Ascending aorta (tissue), 2 donors: Measurements from ENCODE around the gene TGFBR3. TPM values are rescaled to one million over a fixed set of nuclear protein-coding genes. Genes with fewer than 3 reads are reported as not detected.

Experiments
- DNase-seq, 2 donors: peaks; one replicate each; pipeline ENCODE4 v3.0.0-alpha.2; 2019; ENCODE audit warnings: low spot score in 2 of 2
- H3K27ac ChIP-seq, 2 donors: fragments of 200-600 bp; sonication (generic); one replicate each; pipeline ENCODE4 v1.5.1; 2016 to 2017; ENCODE audit warnings: mild to moderate bottlenecking in 1 of 2
- H3K27me3 ChIP-seq: fragments of 200-600 bp; sonication (generic); one replicate; pipeline ENCODE4 v1.5.1; 2017
- H3K36me3 ChIP-seq, 2 donors: fragments of 200-600 bp; sonication (generic); one replicate each; pipeline ENCODE4 v1.5.1; 2016
- H3K4me1 ChIP-seq, 2 donors: fragments of 200-600 bp; sonication (generic); one replicate each; pipeline ENCODE4 v1.5.1; 2016 to 2017; ENCODE audit warnings: mild to moderate bottlenecking in 1 of 2
- H3K4me3 ChIP-seq, 2 donors: fragments of 200-600 bp; sonication (generic); one replicate each; pipeline ENCODE4 v1.5.1; 2016 to 2017; ENCODE audit warnings: mild to moderate bottlenecking in 1 of 2
- H3K9me3 ChIP-seq, 2 donors: fragments of 200-600 bp; sonication (generic); one replicate each; pipeline ENCODE4 v1.5.1; 2016
- intact Hi-C: fragments of 100-400 bp; cut with DNase I; formaldehyde crosslinking; loops from one replicate; pipeline ENCODE4 v1.15.1; 2023
- total RNA-seq: library from RNA; depleted of rRNA; stranded (reverse); fragments of >200 nt; gene quantifications from one replicate; pipeline ENCODE4 v1.1.0, GENCODE V29; 2016
- TF ChIP-seq, protein P1 (sequence below), 3 experiments: fragments of 200-600 bp in 2 of 3; fragments of 450-650 bp in 1 of 3; sonication (generic) in 2 of 3; IDR thresholded peaks; one replicate each; pipeline ENCODE4 v1.5.1; 2016 to 2019; ENCODE audit warnings: antibody characterized with exemption in 3 of 3, mild to moderate bottlenecking in 1 of 3, moderate library complexity in 1 of 3

TGFBR3 gene
- total RNA-seq, 1 donor from 2014 or later = 127 TPM

- Histone ChIP-seq H3K9me3 (no peaks in the 10 kb centered on the region), H3K27ac (no peak overlapping the region), H3K36me3 (no peaks in the 10 kb centered on the region), H3K4me3 (no peak overlapping the region), H3K4me1 (peaks cover 0 to 16% of the 10 kb centered on the region in 2 donors), H3K27me3 (no peaks in the 10 kb centered on the region)
- TF ChIP-seq, protein P1, sequence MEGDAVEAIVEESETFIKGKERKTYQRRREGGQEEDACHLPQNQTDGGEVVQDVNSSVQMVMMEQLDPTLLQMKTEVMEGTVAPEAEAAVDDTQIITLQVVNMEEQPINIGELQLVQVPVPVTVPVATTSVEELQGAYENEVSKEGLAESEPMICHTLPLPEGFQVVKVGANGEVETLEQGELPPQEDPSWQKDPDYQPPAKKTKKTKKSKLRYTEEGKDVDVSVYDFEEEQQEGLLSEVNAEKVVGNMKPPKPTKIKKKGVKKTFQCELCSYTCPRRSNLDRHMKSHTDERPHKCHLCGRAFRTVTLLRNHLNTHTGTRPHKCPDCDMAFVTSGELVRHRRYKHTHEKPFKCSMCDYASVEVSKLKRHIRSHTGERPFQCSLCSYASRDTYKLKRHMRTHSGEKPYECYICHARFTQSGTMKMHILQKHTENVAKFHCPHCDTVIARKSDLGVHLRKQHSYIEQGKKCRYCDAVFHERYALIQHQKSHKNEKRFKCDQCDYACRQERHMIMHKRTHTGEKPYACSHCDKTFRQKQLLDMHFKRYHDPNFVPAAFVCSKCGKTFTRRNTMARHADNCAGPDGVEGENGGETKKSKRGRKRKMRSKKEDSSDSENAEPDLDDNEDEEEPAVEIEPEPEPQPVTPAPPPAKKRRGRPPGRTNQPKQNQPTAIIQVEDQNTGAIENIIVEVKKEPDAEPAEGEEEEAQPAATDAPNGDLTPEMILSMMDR (IDR thresholded peaks at IDR 0.05) = no peak
- intact Hi-C loops = loop anchor here (10.0 kb wide), 1 partner anchor 96 kb away; no protein-coding TSS in a partner anchor
- no peak for DNase-seq
Measured at GRCh38 chr1:91881280-91881679, 4.7 kb downstream of the TGFBR3 start.

DNA sequence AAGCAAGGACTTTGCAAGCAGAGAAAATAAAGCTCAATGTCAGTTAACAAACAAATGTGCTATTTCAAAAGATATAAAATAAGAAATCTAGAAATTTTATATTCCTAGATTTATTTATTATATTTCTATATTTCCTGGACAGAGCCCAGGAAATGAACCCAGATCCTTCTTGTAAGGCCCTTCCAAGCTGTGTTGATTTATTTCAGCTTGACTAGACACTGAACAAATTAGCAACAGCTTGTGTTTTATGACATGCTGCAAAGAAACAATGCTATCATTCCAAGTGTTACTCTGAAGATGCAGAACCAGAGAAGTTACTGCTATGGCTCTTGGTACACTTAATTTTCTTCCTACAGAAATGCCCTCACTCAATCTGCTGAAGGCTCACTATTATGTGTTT lies 6.2 kb downstream of the TGFBR3 start:
- TF ChIP-seq, protein P1 (IDR thresholded peaks at IDR 0.05) = no peak
- intact Hi-C loops = loop anchor here (10.0 kb wide), 1 partner anchor 95 kb away; no protein-coding TSS in a partner anchor
- DNase-seq = no peak
- Histone ChIP-seq H3K4me1 (peaks cover 0 to 16% of the 10 kb centered on the region in 2 donors), H3K4me3 (no peak overlapping the region), H3K27me3 (no peaks in the 10 kb centered on the region), H3K36me3 (no peaks in the 10 kb centered on the region), H3K9me3 (no peaks in the 10 kb centered on the region), H3K27ac (no peak overlapping the region)

DNA sequence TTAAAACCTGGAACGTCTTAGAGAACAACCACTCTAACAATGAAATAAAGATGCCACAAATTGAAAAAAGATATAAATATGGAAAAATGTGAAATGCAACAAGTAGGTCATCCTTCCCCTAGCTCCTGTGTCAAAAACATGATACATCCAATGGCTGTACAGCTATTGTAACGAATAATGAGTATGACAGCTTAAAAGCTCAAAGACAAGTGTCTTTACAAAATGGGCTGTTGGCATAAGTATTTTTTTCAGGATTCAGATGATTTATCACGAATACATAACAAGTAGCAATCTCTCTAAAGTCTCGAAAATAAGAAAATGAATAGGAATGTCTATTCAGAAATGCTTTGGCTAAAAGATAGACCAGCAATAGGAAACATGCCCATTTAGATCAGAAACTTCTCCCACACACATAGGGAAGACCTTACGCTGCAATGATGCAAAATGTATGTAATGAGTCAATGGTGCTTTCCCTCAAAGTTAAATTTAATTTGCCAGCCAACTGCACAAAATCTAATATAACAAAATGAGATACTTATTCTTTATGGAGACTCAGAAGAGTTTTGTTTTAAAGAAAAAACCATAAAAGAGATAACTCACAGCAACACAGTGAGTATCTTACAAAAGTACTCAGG lies 8.3 kb downstream of the TGFBR3 start:
- Histone ChIP-seq H3K27ac (no peak overlapping the region), H3K36me3 (no peaks in the 10 kb centered on the region), H3K4me1 (peaks cover 0 to 6% of the 10 kb centered on the region in 2 donors), H3K4me3 (no peak overlapping the region), H3K27me3 (no peaks in the 10 kb centered on the region), H3K9me3 (no peaks in the 10 kb centered on the region)
- no peak for DNase-seq
- intact Hi-C loops = no loop called here
- TF ChIP-seq, protein P1 (IDR thresholded peaks at IDR 0.05) = no peak

DNA sequence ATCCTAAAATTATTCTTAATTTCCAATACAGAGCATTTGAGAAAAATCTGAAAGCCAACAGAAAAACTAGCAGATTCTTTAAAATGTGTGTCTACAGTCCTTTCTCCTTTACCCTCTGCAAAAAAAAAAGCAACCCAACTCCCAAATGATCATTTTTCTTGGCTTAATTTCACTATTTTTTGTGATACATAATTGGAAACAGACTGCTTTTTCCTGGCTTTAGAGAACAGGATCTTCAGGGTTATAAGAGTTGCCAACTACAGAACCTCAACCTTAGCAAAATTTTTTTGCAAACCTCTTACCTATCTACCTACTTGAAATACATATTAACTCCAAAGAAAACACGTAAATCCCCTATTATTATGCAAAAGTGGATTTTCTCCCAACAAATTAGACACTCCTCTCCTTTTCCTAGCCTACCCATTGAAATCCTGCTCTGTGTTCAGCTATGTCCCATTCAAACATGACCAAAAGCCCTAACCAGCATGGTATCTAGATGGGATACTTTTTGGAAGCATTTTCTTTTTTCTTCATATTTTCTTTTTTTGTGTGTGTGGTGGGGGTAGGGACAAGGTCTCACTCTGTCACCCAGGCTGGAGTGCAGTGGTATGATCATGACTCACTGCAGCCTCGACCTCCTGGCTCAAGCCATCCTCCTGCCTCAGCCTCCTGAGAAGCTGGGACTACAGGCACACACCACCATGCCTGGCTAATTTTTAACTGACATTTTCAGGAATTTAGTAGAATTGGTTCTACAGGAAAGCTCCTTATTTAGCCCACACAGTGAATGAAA lies 9.0 kb downstream of the TGFBR3 start:
- intact Hi-C loops = no loop called here
- no peak for DNase-seq
- H3K4me1 ChIP-seq = peaks cover 0 to 6% of the 10 kb centered on the region in 2 donors
- no peaks in the 10 kb centered on the region for H3K9me3 ChIP-seq
- no peak overlapping the region for H3K4me3 ChIP-seq
- TF ChIP-seq, protein P1 (IDR thresholded peaks at IDR 0.05) = no peak
- H3K27me3 ChIP-seq = no peaks in the 10 kb centered on the region
- H3K27ac ChIP-seq = no peak overlapping the region
- H3K36me3 ChIP-seq = no peaks in the 10 kb centered on the region

- no peak overlapping the region for H3K4me3 ChIP-seq
- H3K9me3 ChIP-seq = no peaks in the 10 kb centered on the region
- intact Hi-C loops = no loop called here
- DNase-seq = no peak
- no peak overlapping the region for H3K27ac ChIP-seq
- TF ChIP-seq, protein P1 (IDR thresholded peaks at IDR 0.05) = no peak
- H3K4me1 ChIP-seq = peaks cover 0 to 6% of the 10 kb centered on the region in 2 donors
- no peaks in the 10 kb centered on the region for H3K36me3 ChIP-seq
- H3K27me3 ChIP-seq = no peaks in the 10 kb centered on the region
Measured at GRCh38 chr1:91876040-91876470, 9.9 kb downstream of the TGFBR3 start.
